GM19395 (cell line): Measurements from ENCODE around the gene OPN1MW3.
A peak's percentile ranks its signal among the peaks of the same experiment; 100 is the strongest.
"Not testable (repeated sequence)": the region's sequence is repeated elsewhere in the genome, so short reads cannot be mapped to it uniquely, and the experiment has no call there.

Experiments used
- ATAC-seq: cut with Tn5 transposase; IDR thresholded peaks from one replicate; pipeline ENCODE4 v1.9.1; 2021; ENCODE audit warnings: mild to moderate bottlenecking, moderate library complexity; ENCODE audit not compliant: unreplicated experiment

Gene OPN1MW3

GRCh38 chrX:154257282-154257681 is at the start of gene OPN1MW3:
Gene OPN1MW3 (plus strand): TSS chrX:154257582. CDS start chrX:154257620, 38 bp downstream.
- not testable (repeated sequence) for ATAC-seq

DNA sequence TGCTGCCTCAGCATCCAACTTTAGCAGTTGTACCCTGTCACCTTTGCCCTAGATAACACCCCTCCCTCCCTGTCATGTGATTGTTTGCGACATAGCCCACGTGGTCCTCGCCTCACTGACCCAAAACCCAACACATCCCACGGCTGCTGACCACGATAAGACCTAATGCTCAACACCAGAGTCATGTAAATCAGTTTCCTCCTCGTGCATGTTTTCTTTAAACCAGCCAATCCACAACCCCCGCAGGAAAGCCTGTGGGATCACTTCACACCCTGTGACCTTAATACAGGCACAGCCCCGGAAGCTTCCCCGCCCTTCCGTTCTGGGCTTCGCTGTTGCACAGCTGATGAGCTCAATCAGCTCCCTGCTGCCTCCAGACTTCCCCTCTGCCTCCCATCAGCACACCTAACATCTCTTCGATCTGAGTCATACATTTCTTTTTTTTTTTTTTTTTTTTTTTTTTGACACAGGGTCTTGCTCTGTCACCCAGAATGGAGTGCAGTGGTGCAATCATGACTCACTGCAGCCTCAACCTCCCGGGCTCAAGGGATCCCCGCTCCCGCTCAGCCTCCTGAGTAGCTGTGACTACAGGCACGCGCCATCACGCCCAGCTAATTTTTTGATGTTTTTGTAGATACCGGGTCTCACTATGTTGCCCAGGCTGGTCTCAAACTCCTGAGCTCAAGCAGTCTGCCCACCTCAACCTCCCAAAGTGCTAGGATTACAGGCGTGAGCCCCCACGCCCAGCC is 47.5 kb upstream of the OPN1MW3 start:
- ATAC-seq, result peak; percentile 77

DNA sequence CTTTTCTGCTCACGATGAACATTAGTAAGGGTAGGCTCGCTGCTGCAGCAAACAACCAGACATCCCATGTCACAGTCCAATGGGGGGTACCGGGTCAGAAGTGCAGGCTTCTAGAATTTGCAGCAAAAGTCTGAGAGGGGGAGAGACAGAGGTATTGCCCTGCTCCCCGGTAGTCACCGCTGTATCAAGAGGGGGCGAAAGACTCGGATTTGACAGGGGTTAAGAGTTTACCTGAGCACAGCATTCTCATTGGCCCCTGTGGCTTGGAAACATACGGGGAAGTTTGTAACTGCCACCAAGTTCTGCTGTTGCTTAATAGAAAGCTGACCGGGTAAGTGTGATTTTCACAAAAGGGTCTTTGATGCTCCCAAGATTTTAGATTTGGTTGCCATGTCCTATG is 46.3 kb upstream of the OPN1MW3 start:
- ATAC-seq, result not testable (repeated sequence)

DNA sequence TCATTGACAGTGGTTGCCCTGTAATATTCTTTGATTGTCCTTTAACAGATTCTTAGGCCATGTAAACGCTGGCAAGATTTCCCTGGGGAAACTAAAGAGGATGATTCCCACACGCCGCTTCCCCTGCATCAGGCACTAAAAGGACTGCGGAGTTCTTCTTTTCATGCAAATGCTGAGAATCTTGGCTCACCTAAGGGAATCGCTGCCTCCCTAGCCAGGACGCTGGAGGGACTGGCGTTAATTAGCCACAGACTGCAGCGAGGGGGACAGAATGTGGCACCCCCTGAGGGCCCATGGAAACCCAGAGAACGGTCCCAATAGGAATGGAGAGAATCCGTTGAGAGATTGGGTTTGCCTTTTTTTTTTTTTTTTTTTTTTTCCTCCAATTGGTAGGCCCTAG is 45.9 kb upstream of the OPN1MW3 start:
- not testable (repeated sequence) for ATAC-seq

- ATAC-seq, result not testable (repeated sequence)
These were observed 37.9 kb upstream of the OPN1MW3 start, which contains the start of gene OPN1MW2 for GRCh38 chrX:154219456-154219855. Gene OPN1MW2 (plus strand): TSS chrX:154219756. CDS start chrX:154219816, 60 bp downstream.

DNA sequence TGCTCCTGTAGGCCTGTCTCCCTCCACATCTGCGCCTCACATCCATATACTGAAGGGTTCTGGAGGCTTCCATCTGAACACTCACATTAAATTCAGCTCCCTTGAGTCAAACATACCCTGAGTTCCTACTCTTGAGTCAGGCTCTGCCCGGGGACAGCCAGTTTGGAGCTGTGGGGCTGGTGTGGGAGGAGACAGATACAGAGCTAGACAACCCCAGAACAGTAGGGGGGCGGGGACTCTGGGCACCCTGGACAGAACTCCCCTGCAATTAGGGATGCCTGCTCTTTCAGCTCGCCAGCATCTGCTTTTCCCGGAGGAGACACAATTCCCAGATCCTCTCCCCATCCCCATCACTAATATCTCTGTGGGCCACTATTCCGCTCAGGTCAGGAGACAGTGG is 32.1 kb upstream of the OPN1MW3 start:
- ATAC-seq, result not testable (repeated sequence)

DNA sequence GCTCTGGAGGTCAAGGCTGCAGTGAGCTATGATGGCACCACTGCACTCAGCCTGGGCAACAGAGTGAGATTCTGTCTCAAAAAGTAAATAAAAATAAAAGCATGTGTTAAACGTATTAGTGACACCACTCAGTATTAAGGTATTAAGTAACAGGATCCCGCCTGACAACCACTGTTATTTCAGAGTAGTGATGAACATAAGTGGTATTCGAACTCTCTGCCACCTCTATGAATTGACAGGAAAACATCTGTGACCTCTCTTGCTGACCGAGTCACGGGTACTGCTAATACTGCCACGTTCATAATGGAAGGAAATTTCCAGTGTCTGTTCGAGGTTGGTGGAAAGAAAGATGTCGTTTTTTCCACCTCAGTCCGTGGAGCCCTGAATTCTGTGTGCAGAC is 30.7 kb upstream of the OPN1MW3 start:
- ATAC-seq, result not testable (repeated sequence)

GRCh38 chrX:154231443-154231842 is 25.9 kb upstream of the OPN1MW3 start:
- not testable (repeated sequence) for ATAC-seq

- not testable (repeated sequence) for ATAC-seq
These were observed 23.8 kb upstream of the OPN1MW3 start for GRCh38 chrX:154233620-154234019.

- ATAC-seq, result not testable (repeated sequence)
These were observed 18.3 kb upstream of the OPN1MW3 start for GRCh38 chrX:154238939-154239559.

DNA sequence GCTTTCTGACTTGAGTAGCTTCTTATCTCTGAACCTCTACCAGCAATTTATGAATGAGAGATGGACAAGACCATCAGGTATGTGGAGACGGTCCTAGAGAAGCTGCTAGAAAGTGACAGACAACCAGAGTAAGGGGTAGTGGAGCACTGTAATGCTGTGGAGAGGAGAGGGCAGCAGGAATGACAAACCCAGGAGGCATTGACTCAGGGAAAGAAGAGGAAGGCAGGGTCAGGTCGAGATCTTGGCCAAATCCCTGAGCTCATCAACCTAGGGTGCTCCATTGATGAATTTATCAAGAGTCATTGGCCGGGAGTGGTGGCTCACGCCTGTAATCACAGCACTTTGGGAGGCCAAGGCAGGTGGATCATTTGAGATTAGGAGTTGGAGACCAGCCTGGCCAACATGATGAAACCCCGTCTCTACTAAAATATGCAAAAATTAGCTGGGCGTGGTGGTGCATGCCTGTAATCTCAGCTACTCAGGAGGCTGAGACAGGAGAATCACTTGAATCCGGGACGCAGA is 17.3 kb upstream of the OPN1MW3 start:
- ATAC-seq, result not testable (repeated sequence)

DNA sequence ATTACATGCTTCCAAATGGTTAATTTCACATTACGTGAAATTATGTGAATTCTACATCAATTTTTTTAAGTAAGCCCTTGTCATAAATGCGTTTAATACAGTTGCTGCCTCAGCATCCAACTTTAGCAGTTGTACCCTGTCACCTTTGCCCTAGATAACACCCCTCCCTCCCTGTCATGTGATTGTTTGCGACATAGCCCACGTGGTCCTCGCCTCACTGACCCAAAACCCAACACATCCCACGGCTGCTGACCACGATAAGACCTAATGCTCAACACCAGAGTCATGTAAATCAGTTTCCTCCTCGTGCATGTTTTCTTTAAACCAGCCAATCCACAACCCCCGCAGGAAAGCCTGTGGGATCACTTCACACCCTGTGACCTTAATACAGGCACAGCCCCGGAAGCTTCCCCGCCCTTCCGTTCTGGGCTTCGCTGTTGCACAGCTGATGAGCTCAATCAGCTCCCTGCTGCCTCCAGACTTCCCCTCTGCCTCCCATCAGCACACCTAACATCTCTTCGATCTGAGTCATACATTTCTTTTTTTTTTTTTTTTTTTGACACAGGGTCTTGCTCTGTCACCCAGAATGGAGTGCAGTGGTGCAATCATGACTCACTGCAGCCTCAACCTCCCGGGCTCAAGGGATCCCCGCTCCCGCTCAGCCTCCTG is 9.9 kb upstream of the OPN1MW3 start:
- ATAC-seq, result peak; percentile 73

- ATAC-seq, result not testable (repeated sequence)
These were observed 9.3 kb upstream of the OPN1MW3 start for GRCh38 chrX:154248076-154248475.

GRCh38 chrX:154258711-154259110 is 1.3 kb downstream of the OPN1MW3 start:
- not testable (repeated sequence) for ATAC-seq

- ATAC-seq, result not testable (repeated sequence)
These were observed 5.7 kb downstream of the OPN1MW3 start for GRCh38 chrX:154263072-154263471.

DNA sequence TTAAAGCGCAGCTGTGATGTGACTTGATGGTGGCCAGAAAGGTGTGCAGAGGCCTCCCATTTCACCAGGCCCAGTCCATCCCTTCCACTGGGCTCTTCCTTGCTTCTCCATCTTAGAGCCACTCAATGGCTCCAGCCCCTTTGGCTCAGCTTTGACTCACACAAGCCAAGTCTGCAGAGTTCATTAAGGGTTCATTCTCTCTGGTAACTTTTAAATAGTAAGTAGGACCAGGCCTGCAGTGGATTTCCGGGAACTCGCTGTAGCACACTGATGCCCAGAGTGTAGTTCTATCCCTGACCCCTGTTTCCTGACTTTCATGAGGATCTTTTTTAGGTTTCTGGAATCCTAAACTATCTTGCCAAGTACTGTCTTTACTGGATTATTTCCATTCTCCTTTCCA is 11.9 kb downstream of the OPN1MW3 start:
- not testable (repeated sequence) for ATAC-seq

DNA sequence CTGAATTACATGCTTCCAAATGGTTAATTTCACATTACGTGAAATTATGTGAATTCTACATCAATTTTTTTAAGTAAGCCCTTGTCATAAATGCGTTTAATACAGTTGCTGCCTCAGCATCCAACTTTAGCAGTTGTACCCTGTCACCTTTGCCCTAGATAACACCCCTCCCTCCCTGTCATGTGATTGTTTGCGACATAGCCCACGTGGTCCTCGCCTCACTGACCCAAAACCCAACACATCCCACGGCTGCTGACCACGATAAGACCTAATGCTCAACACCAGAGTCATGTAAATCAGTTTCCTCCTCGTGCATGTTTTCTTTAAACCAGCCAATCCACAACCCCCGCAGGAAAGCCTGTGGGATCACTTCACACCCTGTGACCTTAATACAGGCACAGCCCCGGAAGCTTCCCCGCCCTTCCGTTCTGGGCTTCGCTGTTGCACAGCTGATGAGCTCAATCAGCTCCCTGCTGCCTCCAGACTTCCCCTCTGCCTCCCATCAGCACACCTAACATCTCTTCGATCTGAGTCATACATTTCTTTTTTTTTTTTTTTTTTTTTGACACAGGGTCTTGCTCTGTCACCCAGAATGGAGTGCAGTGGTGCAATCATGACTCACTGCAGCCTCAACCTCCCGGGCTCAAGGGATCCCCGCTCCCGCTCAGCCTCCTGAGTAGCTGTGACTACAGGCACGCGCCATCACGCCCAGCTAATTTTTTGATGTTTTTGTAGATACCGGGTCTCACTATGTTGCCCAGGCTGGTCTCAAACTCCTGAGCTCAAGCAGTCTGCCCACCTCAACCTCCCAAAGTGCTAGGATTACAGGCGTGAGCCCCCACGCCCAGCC is 27.3 kb downstream of the OPN1MW3 start:
- ATAC-seq, result not testable (repeated sequence)

- ATAC-seq, result not testable (repeated sequence)
These were observed 29.0 kb downstream of the OPN1MW3 start for GRCh38 chrX:154286406-154286805.

- ATAC-seq, result no peak
These were observed 37.6 kb downstream of the OPN1MW3 start, which contains the start of gene TEX28 for GRCh38 chrX:154294791-154295574. Gene TEX28 (minus strand): TSS chrX:154295124. CDS start chrX:154292117, 3,007 bp downstream.
